ENCODE data around the gene ZNG1B.
"Not testable (repeated sequence)": the region's sequence is repeated elsewhere in the genome, so short reads cannot be mapped to it uniquely, and the experiment has no call there.

The ZNG1B gene

DNA sequence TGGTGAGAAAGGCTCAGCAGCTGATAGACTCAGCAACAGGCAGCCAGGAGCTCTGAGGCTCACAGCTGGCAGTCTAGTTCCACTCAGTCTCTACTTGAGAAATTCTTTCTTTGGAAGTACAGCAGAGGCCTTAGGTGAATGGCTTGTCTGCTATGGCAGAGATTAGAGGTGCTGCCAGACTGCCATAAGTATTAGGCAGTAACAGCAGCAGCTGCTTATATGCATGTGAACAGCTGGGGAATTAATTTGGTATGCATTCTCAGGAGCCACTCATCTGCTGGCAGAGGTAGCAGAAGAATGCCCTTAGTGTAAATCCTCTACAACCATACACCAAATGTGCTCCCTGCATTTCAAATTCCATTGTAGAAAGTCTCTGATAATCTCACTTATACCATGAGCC lies 28.3 kb downstream of the ZNG1B start:
- not testable (repeated sequence) for H3K4me1 ChIP-seq (ENCODE audit: control insufficient read depth, insufficient read depth, low read length, poor library complexity, severe bottlenecking); H3K4me3 ChIP-seq (ENCODE audit: insufficient read depth, low read depth, low read length, poor library complexity, severe bottlenecking); H3K27me3 ChIP-seq (replicated peaks; ENCODE audit: control insufficient read depth, insufficient read depth, low read length, poor library complexity, severe bottlenecking); H3K9me3 ChIP-seq (ENCODE audit: control insufficient read depth, low read length); H3K36me3 ChIP-seq (ENCODE audit: control insufficient read depth, insufficient read depth, low read length); H3K27ac ChIP-seq (ENCODE audit: insufficient read depth, low read length, poor library complexity, severe bottlenecking); DNase-seq

GRCh38 chr2:113476688-113477368 lies 39.3 kb downstream of the ZNG1B start:
- DNase-seq; H3K9me3 ChIP-seq (ENCODE audit: control insufficient read depth, low read length); H3K36me3 ChIP-seq (ENCODE audit: control insufficient read depth, insufficient read depth, low read length); H3K27me3 ChIP-seq (replicated peaks; ENCODE audit: control insufficient read depth, insufficient read depth, low read length, poor library complexity, severe bottlenecking); H3K27ac ChIP-seq (ENCODE audit: insufficient read depth, low read length, poor library complexity, severe bottlenecking); H3K4me3 ChIP-seq (ENCODE audit: insufficient read depth, low read depth, low read length, poor library complexity, severe bottlenecking); H3K4me1 ChIP-seq (ENCODE audit: control insufficient read depth, insufficient read depth, low read length, poor library complexity, severe bottlenecking): not testable (repeated sequence)

DNA sequence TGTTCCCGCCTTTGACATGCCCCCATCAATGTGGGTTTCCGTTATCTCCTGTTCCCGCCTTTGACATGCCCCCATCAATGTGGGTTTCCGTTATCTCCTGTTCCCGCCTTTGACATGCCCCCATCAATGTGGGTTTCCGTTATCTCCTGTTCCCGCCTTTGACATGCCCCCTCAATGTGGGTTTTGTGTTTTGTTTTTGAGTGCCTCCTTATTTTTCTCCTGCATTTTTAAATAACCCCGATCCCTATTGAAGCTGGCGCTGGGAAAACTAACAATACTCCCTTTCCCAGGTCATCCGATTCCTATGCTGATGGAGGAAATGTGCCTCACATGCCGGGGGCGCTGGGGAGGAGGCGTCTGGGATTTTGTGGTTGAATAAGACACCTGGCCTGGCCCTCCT lies 59.0 kb downstream of the ZNG1B start:
- not testable (repeated sequence) for H3K9me3 ChIP-seq (ENCODE audit: control insufficient read depth, low read length); H3K4me1 ChIP-seq (ENCODE audit: control insufficient read depth, insufficient read depth, low read length, poor library complexity, severe bottlenecking); H3K4me3 ChIP-seq (ENCODE audit: insufficient read depth, low read depth, low read length, poor library complexity, severe bottlenecking); H3K27me3 ChIP-seq (replicated peaks; ENCODE audit: control insufficient read depth, insufficient read depth, low read length, poor library complexity, severe bottlenecking); DNase-seq; H3K27ac ChIP-seq (ENCODE audit: insufficient read depth, low read length, poor library complexity, severe bottlenecking); H3K36me3 ChIP-seq (ENCODE audit: control insufficient read depth, insufficient read depth, low read length)

- not testable (repeated sequence) for H3K36me3 ChIP-seq (ENCODE audit: control insufficient read depth, insufficient read depth, low read length); DNase-seq; H3K9me3 ChIP-seq (ENCODE audit: control insufficient read depth, low read length); H3K4me3 ChIP-seq (ENCODE audit: insufficient read depth, low read depth, low read length, poor library complexity, severe bottlenecking); H3K27ac ChIP-seq (ENCODE audit: insufficient read depth, low read length, poor library complexity, severe bottlenecking); H3K27me3 ChIP-seq (replicated peaks; ENCODE audit: control insufficient read depth, insufficient read depth, low read length, poor library complexity, severe bottlenecking)
- H3K4me1 ChIP-seq (ENCODE audit: control insufficient read depth, insufficient read depth, low read length, poor library complexity, severe bottlenecking) = peaks cover 11% of the 10 kb centered on the region
These were observed 60.9 kb downstream of the ZNG1B start, which contains the start of gene FOXD4L1 for GRCh38 chr2:113498365-113498764. Gene FOXD4L1, plus strand, starts transcription at chr2:113498665. Its CDS starts 592 bp downstream, at chr2:113499257.

DNA sequence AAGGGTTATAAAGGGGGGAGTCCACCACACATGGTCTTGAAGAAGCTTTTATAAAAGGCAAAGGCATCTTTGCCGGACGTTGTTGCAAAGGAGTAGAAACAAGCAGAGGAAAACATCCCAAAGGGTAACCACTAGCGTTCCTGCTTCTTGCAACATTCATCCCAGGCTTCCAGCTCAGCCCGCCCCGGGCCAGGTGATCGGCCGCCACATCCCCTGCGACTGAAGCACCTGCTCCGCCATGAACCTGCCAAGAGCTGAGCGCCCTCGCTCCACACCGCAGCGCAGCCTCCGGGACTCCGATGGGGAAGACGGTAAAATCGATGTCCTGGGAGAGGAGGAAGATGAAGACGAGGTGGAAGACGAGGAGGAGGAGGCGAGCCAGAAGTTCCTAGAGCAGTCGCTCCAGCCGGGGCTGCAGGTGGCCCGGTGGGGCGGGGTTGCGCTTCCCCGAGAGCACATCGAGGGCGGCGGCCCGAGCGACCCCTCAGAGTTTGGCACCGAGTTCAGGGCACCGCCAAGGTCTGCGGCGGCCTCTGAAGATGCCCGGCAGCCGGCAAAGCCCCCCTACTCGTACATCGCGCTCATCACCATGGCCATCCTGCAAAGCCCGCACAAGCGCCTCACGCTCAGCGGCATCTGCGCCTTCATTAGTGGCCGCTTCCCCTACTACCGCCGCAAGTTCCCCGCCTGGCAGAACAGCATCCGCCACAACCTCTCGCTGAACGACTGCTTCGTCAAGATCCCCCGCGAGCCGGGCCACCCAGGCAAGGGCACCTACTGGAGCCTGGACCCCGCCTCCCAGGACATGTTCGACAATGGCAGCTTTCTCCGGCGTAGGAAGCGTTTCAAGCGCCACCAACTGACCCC lies 61.8 kb downstream of the ZNG1B start:
- DNase-seq; H3K4me3 ChIP-seq (ENCODE audit: insufficient read depth, low read depth, low read length, poor library complexity, severe bottlenecking); H3K36me3 ChIP-seq (ENCODE audit: control insufficient read depth, insufficient read depth, low read length); H3K9me3 ChIP-seq (ENCODE audit: control insufficient read depth, low read length); H3K27me3 ChIP-seq (replicated peaks; ENCODE audit: control insufficient read depth, insufficient read depth, low read length, poor library complexity, severe bottlenecking); H3K27ac ChIP-seq (ENCODE audit: insufficient read depth, low read length, poor library complexity, severe bottlenecking): not testable (repeated sequence)
- H3K4me1 ChIP-seq (ENCODE audit: control insufficient read depth, insufficient read depth, low read length, poor library complexity, severe bottlenecking) = peaks cover 11% of the 10 kb centered on the region

DNA sequence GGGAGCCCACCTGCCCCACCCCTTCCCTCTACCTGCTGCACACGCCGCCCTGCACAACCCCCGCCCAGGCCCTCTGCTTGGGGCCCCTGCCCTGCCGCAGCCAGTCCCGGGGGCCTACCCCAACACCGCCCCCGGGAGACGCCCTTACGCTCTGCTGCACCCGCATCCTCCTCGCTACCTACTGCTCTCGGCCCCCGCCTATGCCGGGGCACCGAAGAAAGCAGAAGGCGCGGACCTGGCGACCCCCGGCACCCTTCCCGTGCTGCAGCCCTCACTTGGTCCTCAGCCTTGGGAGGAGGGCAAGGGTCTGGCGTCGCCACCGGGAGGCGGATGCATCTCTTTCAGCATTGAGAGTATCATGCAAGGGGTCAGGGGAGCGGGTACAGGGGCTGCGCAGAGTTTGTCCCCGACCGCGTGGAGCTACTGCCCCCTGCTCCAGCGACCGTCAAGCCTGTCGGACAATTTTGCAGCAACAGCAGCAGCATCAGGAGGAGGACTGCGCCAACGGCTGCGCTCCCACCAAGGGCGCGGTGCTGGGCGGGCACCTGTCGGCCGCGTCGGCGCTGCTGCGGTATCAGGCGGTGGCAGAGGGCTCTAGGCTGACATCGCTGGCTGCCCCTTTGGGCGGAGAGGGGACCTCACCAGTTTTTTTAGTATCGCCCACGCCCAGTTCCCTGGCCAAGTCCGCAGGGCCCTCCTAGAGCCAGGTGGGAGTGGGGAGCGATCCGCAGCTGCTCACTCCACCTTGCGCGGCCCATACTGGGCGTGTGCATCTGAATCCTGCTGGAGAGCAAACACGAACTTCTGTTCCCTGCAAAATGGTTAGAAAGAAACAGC lies 62.6 kb downstream of the ZNG1B start:
- H3K27me3 ChIP-seq (replicated peaks; ENCODE audit: control insufficient read depth, insufficient read depth, low read length, poor library complexity, severe bottlenecking); H3K9me3 ChIP-seq (ENCODE audit: control insufficient read depth, low read length); DNase-seq; H3K27ac ChIP-seq (ENCODE audit: insufficient read depth, low read length, poor library complexity, severe bottlenecking); H3K4me3 ChIP-seq (ENCODE audit: insufficient read depth, low read depth, low read length, poor library complexity, severe bottlenecking); H3K36me3 ChIP-seq (ENCODE audit: control insufficient read depth, insufficient read depth, low read length): not testable (repeated sequence)
- peaks cover 11% of the 10 kb centered on the region for H3K4me1 ChIP-seq (ENCODE audit: control insufficient read depth, insufficient read depth, low read length, poor library complexity, severe bottlenecking)

DNA sequence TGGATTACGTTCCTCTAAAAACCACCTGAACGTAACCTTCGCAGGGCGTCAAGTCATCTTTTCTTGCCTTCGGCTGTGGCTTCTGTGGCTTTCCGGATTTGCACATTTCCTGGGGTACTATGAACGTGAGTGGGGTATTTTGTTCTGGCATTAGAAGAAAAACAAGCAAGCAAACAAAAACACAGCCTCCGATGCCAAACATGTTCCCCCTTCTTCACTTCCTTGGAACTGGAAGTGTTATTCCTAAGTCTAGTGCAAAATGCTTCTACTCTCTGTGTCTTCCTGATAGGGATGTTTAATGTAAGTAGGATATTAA lies 63.2 kb downstream of the ZNG1B start:
- H3K4me3 ChIP-seq (ENCODE audit: insufficient read depth, low read depth, low read length, poor library complexity, severe bottlenecking); H3K27ac ChIP-seq (ENCODE audit: insufficient read depth, low read length, poor library complexity, severe bottlenecking); H3K36me3 ChIP-seq (ENCODE audit: control insufficient read depth, insufficient read depth, low read length); H3K27me3 ChIP-seq (replicated peaks; ENCODE audit: control insufficient read depth, insufficient read depth, low read length, poor library complexity, severe bottlenecking); H3K9me3 ChIP-seq (ENCODE audit: control insufficient read depth, low read length): not testable (repeated sequence)
- DNase-seq = peak in 2 of 3 donors; percentile 30 to 53
- peaks cover 11% of the 10 kb centered on the region for H3K4me1 ChIP-seq (ENCODE audit: control insufficient read depth, insufficient read depth, low read length, poor library complexity, severe bottlenecking)

DNA sequence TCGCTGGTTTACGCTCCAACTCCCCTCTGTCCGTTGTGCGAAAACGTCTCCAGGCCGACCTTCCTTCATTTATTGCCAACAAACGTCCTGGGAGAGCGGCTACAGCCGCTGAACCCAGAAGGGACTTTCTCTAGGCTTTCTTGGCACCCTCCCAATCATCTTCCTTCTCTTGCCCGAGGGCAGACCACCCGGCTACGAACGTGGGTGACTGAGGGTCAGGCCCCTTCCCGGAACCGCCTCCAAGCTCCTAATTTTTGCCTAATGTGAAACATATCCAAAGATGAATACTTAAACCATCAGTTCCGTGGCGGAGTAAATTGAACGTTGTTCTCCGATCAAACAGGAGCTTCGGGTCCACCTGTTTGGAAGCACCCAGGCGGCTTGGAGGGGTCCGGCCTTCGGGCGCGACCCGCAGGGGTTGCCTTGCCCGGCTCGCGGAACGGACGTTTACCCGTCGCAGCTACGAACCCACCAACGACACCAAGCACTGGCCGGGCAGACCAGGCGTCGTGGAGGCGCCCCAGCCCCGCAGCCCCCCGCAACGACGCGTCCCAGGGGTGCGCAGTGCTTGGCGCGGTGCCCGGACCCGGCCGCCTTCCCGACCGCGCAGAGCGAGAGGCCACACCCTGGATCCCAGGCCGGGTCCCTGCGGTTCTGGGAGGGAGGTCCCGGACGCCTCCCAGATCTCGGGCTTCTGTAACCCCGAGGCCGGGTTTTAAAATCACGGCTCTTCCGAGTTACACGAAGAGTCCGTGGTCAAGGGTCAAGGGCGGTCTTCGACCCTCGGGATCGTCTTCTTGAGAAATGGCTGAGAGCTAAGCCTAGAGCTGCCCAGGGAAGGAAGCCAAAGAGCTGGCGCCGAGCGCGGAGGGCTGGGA lies 65.0 kb downstream of the ZNG1B start:
- H3K4me1 ChIP-seq (ENCODE audit: control insufficient read depth, insufficient read depth, low read length, poor library complexity, severe bottlenecking) = peaks cover 11% of the 10 kb centered on the region
- not testable (repeated sequence) for H3K36me3 ChIP-seq (ENCODE audit: control insufficient read depth, insufficient read depth, low read length); H3K27ac ChIP-seq (ENCODE audit: insufficient read depth, low read length, poor library complexity, severe bottlenecking); H3K27me3 ChIP-seq (replicated peaks; ENCODE audit: control insufficient read depth, insufficient read depth, low read length, poor library complexity, severe bottlenecking); H3K9me3 ChIP-seq (ENCODE audit: control insufficient read depth, low read length); DNase-seq
- H3K4me3 ChIP-seq (ENCODE audit: insufficient read depth, low read depth, low read length, poor library complexity, severe bottlenecking) = peak overlapping the region; percentile 29

All from effector memory CD4-positive, alpha-beta T cell (primary cell).